OCI-LY7 (cell line): Measurements from ENCODE around the gene RETSAT.

Source experiments
- CTCF ChIP-seq: fragments of 200-600 bp; sonication (generic); conservative IDR thresholded peaks from 2 replicates; pipeline ENCODE4 v1.5.1; 2014; ENCODE audit warnings: mild to moderate bottlenecking, antibody characterized with exemption, low read length, moderate library complexity, mixed read lengths
- EZH2phosphoT487 ChIP-seq: fragments of 200-600 bp; sonication (generic); IDR thresholded peaks from 2 replicates; pipeline ENCODE4 v1.6.1; 2018; ENCODE audit warnings: low read depth, borderline replicate concordance, mild to moderate bottlenecking, mixed run types, antibody characterized with exemption, low read length, moderate library complexity, mixed read lengths

- no peak for TF ChIP-seq CTCF
- TF ChIP-seq EZH2phosphoT487, result no peak
Observed at GRCh38 chr2:85324639-85325465, 29.5 kb downstream of the RETSAT start.
